Measurements from ENCODE around the gene MAP6D1. TPM values are rescaled to one million over a fixed set of nuclear protein-coding genes. Genes with fewer than 3 reads are reported as not detected.

Gene MAP6D1
- total RNA-seq, 1 donor from 2014 or later, result 0.79 TPM

DNA sequence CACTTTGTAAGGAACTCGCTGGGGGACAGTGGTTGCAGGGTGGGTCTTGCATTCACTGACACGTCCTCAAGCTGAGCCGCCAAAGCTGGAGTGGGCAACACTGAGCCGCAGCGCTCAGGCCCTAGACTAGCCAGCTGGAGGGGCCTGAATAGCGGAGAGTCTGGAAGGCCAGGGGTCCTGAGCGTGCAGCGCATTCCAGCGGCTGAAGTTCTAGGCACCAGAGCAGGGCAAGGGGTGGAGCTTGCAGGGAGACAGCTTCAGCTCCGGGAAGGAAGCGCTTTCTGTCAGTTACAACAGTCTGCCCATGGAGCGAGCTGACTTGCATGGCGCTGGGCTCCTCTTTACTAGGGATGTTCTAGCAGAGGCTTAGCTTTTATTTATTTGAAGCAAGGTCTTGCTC is 2.7 kb downstream of the MAP6D1 start:
- H3K27me3 ChIP-seq (ENCODE audit: control insufficient read depth, insufficient read depth, low read length), result no peaks in the 10 kb centered on the region
- DNase-seq (ENCODE audit: low read depth) (no peak), FAIRE-seq (no peak)
- no peaks in the 10 kb centered on the region for H3K36me3 ChIP-seq (ENCODE audit: control insufficient read depth, insufficient read depth, low read length)
- TF ChIP-seq, protein P1, sequence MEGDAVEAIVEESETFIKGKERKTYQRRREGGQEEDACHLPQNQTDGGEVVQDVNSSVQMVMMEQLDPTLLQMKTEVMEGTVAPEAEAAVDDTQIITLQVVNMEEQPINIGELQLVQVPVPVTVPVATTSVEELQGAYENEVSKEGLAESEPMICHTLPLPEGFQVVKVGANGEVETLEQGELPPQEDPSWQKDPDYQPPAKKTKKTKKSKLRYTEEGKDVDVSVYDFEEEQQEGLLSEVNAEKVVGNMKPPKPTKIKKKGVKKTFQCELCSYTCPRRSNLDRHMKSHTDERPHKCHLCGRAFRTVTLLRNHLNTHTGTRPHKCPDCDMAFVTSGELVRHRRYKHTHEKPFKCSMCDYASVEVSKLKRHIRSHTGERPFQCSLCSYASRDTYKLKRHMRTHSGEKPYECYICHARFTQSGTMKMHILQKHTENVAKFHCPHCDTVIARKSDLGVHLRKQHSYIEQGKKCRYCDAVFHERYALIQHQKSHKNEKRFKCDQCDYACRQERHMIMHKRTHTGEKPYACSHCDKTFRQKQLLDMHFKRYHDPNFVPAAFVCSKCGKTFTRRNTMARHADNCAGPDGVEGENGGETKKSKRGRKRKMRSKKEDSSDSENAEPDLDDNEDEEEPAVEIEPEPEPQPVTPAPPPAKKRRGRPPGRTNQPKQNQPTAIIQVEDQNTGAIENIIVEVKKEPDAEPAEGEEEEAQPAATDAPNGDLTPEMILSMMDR (IDR thresholded peaks at IDR 0.05; ENCODE audit: insufficient read depth, low read length, severe bottlenecking), result no peak
- no peak overlapping the region for H3K4me3 ChIP-seq (ENCODE audit: low read depth, low read length)

GRCh38 chr3:183819831-183820230 is 5.5 kb downstream of the MAP6D1 start:
- TF ChIP-seq, protein P1 (IDR thresholded peaks at IDR 0.05; ENCODE audit: insufficient read depth, low read length, severe bottlenecking), result no peak
- FAIRE-seq (no peak), DNase-seq (ENCODE audit: low read depth) (no peak)
- H3K27me3 ChIP-seq (ENCODE audit: control insufficient read depth, insufficient read depth, low read length), result no peaks in the 10 kb centered on the region
- H3K4me3 ChIP-seq (ENCODE audit: low read depth, low read length), result no peak overlapping the region
- no peaks in the 10 kb centered on the region for H3K36me3 ChIP-seq (ENCODE audit: control insufficient read depth, insufficient read depth, low read length)

GRCh38 chr3:183818706-183819624 is 6.4 kb downstream of the MAP6D1 start:
- H3K36me3 ChIP-seq (ENCODE audit: control insufficient read depth, insufficient read depth, low read length), result no peaks in the 10 kb centered on the region
- TF ChIP-seq, protein P1 (IDR thresholded peaks at IDR 0.05; ENCODE audit: insufficient read depth, low read length, severe bottlenecking), result no peak
- H3K4me3 ChIP-seq (ENCODE audit: low read depth, low read length), result no peak overlapping the region
- no peaks in the 10 kb centered on the region for H3K27me3 ChIP-seq (ENCODE audit: control insufficient read depth, insufficient read depth, low read length)
- DNase-seq (ENCODE audit: low read depth), result no peak
- no peak for FAIRE-seq

- FAIRE-seq (no peak), DNase-seq (ENCODE audit: low read depth) (no peak)
- H3K4me3 ChIP-seq (ENCODE audit: low read depth, low read length), result no peak overlapping the region
- TF ChIP-seq, protein P1 (IDR thresholded peaks at IDR 0.05; ENCODE audit: insufficient read depth, low read length, severe bottlenecking), result no peak
- H3K27me3 ChIP-seq (ENCODE audit: control insufficient read depth, insufficient read depth, low read length), result no peaks in the 10 kb centered on the region
- no peaks in the 10 kb centered on the region for H3K36me3 ChIP-seq (ENCODE audit: control insufficient read depth, insufficient read depth, low read length)
Observed at GRCh38 chr3:183818041-183818620, 7.2 kb downstream of the MAP6D1 start.

DNA sequence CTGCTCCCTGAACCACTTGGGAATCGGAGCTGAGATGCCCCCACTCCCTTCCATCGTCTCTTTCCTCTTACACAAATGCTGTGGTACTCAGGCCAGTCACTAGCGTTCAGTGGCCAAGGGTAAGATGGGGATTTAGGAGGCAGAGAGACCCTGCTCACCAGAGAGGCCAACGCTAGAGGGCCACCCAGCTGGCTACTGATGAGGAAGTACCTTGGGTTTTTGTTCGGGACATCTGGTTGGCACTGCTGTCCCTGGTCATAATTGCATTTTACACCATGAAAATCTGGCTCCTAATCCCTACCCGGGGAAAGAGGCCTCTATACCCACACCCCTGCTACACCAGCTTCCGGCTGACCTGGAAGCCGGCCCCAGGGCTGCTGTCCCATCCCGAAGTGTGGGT is 7.7 kb downstream of the MAP6D1 start:
- H3K27me3 ChIP-seq (ENCODE audit: control insufficient read depth, insufficient read depth, low read length), result no peaks in the 10 kb centered on the region
- no peaks in the 10 kb centered on the region for H3K36me3 ChIP-seq (ENCODE audit: control insufficient read depth, insufficient read depth, low read length)
- TF ChIP-seq, protein P1 (IDR thresholded peaks at IDR 0.05; ENCODE audit: insufficient read depth, low read length, severe bottlenecking), result no peak
- FAIRE-seq (no peak), DNase-seq (ENCODE audit: low read depth) (no peak)
- H3K4me3 ChIP-seq (ENCODE audit: low read depth, low read length), result no peak overlapping the region

Measured in bronchial epithelial cell (primary cell).